Spleen (tissue), 7 donors: Measurements from ENCODE around the gene BYSL.

Experiments used
- POLR2A ChIP-seq, 3 donors: fragments of 450-650 bp; IDR thresholded peaks; one replicate each; pipeline ENCODE4 v1.5.1; 2017; ENCODE audit warnings: antibody characterized with exemption in 3 of 3, mild to moderate bottlenecking in 1 of 3
- POLR2AphosphoS5 ChIP-seq, 3 donors: sonication (generic); formaldehyde crosslinking; IDR thresholded peaks; one replicate each; pipeline ENCODE4 v1.5.1; 2017; ENCODE audit warnings: antibody characterized with exemption in 3 of 3
- TF ChIP-seq, protein P1 (sequence below), 11 experiments: fragments of 200-600 bp in 7 of 11; fragments of 450-650 bp in 4 of 11; sonication (generic) in 4 of 11; IDR thresholded peaks in 8 of 11; conservative IDR thresholded peaks in 3 of 11; 1 replicate in 7 of 11; 2 replicates in 4 of 11; pipeline versions ENCODE4 v1.4.0 to v1.8.0; 2016 to 2021; ENCODE audit warnings: antibody characterized with exemption in 11 of 11, inconsistent platforms in 4 of 11, mild to moderate bottlenecking in 1 of 11
- donor health status: DM: no; HTN: no; CAD: no; lungs with moderate emphysema.
- donor health status: DM: no; HTN: no; CAD: no.
- donor health status: DM: no; HTN: no; CAD: no.

DNA sequence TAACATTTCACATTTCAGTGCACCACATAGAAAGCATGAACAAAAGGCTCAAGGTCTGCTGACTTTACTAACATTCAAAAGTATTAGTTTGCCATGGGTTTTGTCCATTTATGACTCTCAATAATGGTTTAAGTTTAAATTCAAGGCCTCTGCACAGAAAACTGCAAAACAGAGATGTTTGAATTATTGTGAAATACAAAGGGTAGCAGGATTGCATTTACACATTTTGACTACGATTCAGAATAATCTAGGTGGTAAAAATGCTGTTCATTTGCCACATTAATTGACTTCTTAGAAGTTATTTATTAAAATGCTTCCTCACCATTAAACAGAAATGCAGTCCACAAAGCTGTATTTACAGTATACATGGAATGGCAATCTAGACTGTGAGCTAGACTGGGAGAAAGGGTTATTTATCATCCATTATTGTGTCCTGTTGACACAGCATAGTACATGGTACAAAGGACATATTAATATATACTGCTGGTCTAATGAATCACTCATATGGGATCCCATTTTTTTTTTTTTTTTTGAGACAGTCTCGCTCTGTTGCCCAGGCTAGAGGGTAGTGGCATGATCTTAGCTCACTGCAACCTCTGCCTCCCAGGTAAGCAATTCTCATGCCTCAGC, 44.1 kb upstream of the BYSL start:
- TF ChIP-seq, protein P1, sequence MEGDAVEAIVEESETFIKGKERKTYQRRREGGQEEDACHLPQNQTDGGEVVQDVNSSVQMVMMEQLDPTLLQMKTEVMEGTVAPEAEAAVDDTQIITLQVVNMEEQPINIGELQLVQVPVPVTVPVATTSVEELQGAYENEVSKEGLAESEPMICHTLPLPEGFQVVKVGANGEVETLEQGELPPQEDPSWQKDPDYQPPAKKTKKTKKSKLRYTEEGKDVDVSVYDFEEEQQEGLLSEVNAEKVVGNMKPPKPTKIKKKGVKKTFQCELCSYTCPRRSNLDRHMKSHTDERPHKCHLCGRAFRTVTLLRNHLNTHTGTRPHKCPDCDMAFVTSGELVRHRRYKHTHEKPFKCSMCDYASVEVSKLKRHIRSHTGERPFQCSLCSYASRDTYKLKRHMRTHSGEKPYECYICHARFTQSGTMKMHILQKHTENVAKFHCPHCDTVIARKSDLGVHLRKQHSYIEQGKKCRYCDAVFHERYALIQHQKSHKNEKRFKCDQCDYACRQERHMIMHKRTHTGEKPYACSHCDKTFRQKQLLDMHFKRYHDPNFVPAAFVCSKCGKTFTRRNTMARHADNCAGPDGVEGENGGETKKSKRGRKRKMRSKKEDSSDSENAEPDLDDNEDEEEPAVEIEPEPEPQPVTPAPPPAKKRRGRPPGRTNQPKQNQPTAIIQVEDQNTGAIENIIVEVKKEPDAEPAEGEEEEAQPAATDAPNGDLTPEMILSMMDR (IDR thresholded peaks at IDR 0.05 in 8 of 11, conservative IDR thresholded peaks at IDR 0.05 in 3 of 11), result no peak
- TF ChIP-seq POLR2A (IDR thresholded peaks at IDR 0.05) (no peak), POLR2AphosphoS5 (IDR thresholded peaks at IDR 0.05) (no peak)
